ENCODE data around the gene OCA2.

Gene OCA2

DNA sequence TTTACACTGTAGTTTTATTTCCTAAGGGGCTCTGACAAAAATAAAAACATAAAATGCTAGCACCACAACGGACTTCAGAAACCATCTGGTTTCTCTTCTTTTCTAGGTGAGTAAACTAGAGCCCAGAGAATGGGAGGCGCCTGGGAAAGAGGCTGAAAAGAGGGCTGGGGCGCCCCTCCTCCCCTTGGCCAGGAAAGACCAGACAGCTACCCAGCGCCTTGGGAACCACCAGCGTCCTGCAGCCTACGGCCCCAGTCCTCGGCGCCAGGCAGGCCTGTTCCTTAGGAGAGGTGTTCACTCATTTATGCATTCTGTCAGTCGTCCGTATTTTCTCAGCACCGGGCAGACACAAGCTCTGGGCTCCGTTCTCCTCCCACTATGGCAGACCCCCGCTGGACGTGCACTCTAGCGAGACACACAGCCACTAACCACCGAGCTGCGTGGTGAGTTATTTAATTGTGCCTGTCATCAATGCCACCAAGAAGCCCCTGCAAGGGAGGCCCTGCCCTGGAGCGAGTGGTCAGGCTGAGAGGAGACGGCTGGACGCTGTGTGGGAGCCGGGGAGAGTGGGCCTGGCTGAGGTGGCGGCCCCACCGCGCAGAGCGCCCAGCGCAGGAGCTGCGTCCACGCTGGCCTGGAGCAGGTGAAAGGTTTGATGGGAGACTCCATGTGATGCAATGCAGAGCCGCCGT is 294.4 kb downstream of the OCA2 start:
- no peak for DNase-seq (ENCODE audit: low read depth)

DNA sequence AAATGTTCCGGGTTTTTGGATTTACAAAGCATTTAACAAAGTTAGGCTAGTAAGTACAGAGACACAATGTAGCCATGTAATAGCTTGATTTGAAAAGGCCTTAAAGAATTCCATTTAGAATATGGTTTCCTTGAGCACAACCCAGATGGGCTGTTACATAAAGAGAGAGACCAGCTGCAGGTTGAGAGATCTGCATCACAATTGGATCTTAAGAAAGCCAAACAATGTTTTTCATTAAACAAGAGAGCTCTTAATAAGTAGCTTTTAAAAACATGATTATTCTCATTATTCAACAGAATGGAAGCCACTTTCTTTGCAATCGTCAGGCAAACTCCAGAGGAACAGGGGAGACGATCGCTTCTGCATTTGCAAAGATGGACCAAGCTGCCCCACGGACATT is 300.3 kb downstream of the OCA2 start:
- TF ChIP-seq, protein P1, sequence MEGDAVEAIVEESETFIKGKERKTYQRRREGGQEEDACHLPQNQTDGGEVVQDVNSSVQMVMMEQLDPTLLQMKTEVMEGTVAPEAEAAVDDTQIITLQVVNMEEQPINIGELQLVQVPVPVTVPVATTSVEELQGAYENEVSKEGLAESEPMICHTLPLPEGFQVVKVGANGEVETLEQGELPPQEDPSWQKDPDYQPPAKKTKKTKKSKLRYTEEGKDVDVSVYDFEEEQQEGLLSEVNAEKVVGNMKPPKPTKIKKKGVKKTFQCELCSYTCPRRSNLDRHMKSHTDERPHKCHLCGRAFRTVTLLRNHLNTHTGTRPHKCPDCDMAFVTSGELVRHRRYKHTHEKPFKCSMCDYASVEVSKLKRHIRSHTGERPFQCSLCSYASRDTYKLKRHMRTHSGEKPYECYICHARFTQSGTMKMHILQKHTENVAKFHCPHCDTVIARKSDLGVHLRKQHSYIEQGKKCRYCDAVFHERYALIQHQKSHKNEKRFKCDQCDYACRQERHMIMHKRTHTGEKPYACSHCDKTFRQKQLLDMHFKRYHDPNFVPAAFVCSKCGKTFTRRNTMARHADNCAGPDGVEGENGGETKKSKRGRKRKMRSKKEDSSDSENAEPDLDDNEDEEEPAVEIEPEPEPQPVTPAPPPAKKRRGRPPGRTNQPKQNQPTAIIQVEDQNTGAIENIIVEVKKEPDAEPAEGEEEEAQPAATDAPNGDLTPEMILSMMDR (IDR thresholded peaks at IDR 0.05; ENCODE audit: control insufficient read depth, extremely low read depth, insufficient read depth) = no peak
- no peak overlapping the region for H3K4me3 ChIP-seq (ENCODE audit: low read depth, low read length)
- DNase-seq (ENCODE audit: low read depth) = no peak

More for the DNA sequence above, 294.4 kb downstream of the OCA2 start:
- H3K4me3 ChIP-seq (ENCODE audit: low read depth, low read length) = no peak overlapping the region
- TF ChIP-seq, protein P1 (IDR thresholded peaks at IDR 0.05; ENCODE audit: control insufficient read depth, extremely low read depth, insufficient read depth) = no peak

DNA sequence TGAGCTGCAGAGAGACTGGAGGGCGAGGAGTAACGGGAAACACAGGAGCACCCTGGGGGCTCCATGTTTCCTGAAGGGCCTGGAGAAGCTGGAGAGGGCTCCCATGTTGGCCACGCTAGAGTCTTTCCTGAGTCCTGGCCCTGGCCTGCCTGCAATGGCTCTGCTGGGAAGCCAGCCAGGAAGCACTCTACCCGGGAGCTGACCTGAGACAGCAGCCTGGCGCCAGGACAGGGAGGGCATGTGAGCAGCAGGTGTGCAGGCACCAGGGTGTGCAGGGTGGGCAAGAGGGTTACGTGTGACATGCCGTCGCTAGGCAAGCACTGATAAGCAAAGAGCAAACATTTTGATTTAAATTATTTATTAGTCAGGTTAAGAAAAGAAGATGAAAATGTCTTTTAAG is 301.4 kb downstream of the OCA2 start:
- TF ChIP-seq, protein P1 (IDR thresholded peaks at IDR 0.05; ENCODE audit: control insufficient read depth, extremely low read depth, insufficient read depth) = no peak
- no peak overlapping the region for H3K4me3 ChIP-seq (ENCODE audit: low read depth, low read length)
- no peak for DNase-seq (ENCODE audit: low read depth)

DNA sequence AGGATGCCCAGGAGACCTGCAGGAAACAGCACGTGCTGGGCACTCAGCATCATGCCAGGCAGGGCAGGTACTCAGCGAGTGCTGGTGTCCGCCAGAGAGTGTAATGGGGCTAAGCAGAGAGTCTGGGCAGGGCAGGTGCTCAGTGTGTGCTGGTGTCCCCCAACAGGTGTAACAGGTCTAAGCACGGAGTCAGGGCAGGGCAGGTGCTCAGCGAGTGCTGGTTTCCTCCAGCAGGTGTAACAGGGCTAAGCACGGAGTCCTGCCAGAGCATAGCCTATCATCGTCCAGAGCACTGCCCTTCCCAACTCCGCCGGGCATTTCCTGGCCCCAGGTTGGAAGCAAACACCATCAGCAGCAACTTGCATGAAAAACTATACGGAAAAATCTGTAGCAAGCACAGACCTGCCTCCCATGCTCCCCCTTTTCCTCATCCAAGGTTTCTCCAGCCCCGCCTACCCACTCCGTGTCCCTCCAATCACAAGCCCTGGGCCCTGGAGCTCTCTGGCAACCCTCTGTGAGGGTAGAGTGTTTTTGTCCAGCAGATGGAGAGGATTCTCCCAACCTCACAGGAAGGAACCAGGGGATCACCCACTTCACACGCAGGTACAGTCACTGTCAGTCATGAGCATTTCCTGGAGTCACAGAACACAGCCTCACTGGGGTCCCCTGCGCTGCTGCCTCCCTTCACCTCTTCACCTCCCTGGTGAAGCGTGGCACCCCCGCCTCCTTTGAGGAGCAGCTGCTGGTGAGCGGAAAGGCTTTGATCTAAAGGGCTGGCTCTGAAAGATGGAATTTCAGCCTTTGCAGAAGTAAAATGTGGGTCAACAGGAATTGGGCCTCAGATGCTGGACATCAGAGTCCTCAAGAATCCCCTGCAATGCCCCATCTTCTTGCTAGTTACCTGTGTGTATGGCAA is 302.5 kb downstream of the OCA2 start:
- TF ChIP-seq, protein P1 (IDR thresholded peaks at IDR 0.05; ENCODE audit: control insufficient read depth, extremely low read depth, insufficient read depth) = no peak
- no peak for DNase-seq (ENCODE audit: low read depth)
- no peak overlapping the region for H3K4me3 ChIP-seq (ENCODE audit: low read depth, low read length)

DNA sequence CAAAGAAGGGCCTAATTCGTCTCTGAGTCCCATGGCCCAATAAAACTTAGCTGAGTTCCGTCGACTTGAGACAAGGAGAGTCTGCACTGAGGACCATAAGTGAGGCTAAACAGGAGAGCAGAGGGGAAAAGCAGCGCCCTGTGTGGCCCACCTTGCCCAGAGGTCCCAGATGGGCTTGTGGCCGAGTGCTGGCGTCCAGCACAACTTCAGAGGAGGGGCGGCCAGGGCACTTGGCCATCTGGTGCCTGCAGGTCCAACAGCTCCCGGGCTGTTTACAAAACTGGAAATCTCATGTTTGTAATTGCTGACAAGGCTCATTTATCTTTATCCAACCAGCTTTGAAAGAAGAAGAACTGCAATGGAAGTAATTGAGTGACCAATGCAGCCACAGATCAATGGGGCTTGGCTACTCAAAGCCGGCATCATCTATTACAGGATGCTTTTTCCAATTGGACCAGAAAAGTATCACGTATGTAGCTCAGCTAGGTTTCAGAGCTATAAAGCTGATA is 306.3 kb downstream of the OCA2 start:
- no peak for DNase-seq (ENCODE audit: low read depth)
- no peak overlapping the region for H3K4me3 ChIP-seq (ENCODE audit: low read depth, low read length)
- TF ChIP-seq, protein P1 (IDR thresholded peaks at IDR 0.05; ENCODE audit: control insufficient read depth, extremely low read depth, insufficient read depth) = no peak

DNA sequence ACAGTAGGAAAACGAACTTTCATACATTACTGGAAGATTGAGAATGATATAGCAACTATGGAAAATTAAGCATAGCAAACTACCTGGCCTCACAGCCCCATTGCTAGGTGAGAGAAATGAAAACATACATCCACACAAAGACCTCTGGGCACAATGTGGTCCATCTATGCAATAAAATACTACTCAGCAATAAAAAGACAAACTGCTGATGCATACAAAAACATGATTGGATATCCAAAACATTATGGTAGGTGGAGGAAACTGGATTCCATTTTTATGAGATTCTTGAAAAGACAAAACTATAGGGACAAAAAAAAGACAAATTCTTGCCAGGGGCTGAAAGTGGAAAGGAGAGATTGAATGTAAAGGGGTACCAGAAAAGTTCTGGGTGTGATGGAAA is 308.8 kb downstream of the OCA2 start:
- DNase-seq (ENCODE audit: low read depth) = no peak
- TF ChIP-seq, protein P1 (IDR thresholded peaks at IDR 0.05; ENCODE audit: control insufficient read depth, extremely low read depth, insufficient read depth) = no peak
- H3K4me3 ChIP-seq (ENCODE audit: low read depth, low read length) = no peak overlapping the region

Measured in LNCaP clone FGC (cell line).